SK-N-SH (cell line): Measurements from ENCODE around the gene NEUROD1. TPM values are rescaled to one million over a fixed set of nuclear protein-coding genes. Genes with fewer than 3 reads are reported as not detected.

ENCODE experiments used
- CTCF ChIA-PET: fragments of 300-600, 350-600 bp; formaldehyde crosslinking; extraction: SDS; loops from one replicate; lab custom pipeline; 2021; lab: Yijun Ruan, JAX
- POLR2A ChIA-PET: fragments of 350-600 bp; sonication (Branson Sonifier 250); formaldehyde crosslinking; extraction: SDS; loops from one replicate; lab custom pipeline; 2020; ENCODE audit warnings: antibody characterized with exemption, inconsistent platforms; lab: Yijun Ruan, JAX
- DNase-seq: peaks from one replicate; pipeline ENCODE4 v3.0.0; 2012
- H2AFZ ChIP-seq: fragments of 200-600 bp; sonication (generic); 2 replicates; pipeline ENCODE4 v1.8.1; 2016; ENCODE audit warnings: antibody characterized with exemption, mild to moderate bottlenecking, low read depth
- H3F3A ChIP-seq: fragments of 200-600 bp; sonication (generic); replicated peaks from 2 replicates; pipeline ENCODE3; 2016; ENCODE audit warnings: antibody characterized with exemption, mild to moderate bottlenecking; ENCODE audit not compliant: insufficient read depth
- H3K27ac ChIP-seq, 2 experiments: fragments of 200-500 bp in 1 of 2; fragments of 200-600 bp in 1 of 2; sonication (Bioruptor generic) in 1 of 2; sonication (generic), shearing (Covaris generic) in 1 of 2; 2 replicates each; pipeline versions ENCODE4 v1.5.1 to v1.6.1; 2014 to 2016; ENCODE audit warnings: low read depth in 2 of 2, inconsistent platforms in 1 of 2, low read length in 1 of 2, mild to moderate bottlenecking in 1 of 2, mixed read lengths in 1 of 2
- H3K27me3 ChIP-seq: fragments of 200-600 bp; sonication (generic), shearing (Covaris generic); 2 replicates; pipeline ENCODE4 v1.6.1; 2016; ENCODE audit warnings: mixed run types; ENCODE audit not compliant: insufficient read depth
- H3K36me3 ChIP-seq, 2 experiments: fragments of 200-500 bp in 1 of 2; fragments of 200-600 bp in 1 of 2; sonication (Bioruptor generic) in 1 of 2; sonication (generic) in 1 of 2; replicated peaks in 1 of 2; 2 replicates each; pipeline versions ENCODE3 to v1.5.1; 2014 to 2016; ENCODE audit warnings: low read length in 1 of 2, mild to moderate bottlenecking in 1 of 2; ENCODE audit not compliant: insufficient read depth in 2 of 2, control insufficient read depth in 1 of 2
- H3K4me1 ChIP-seq, 2 experiments: fragments of 200-500 bp in 1 of 2; fragments of 200-600 bp in 1 of 2; sonication (Bioruptor generic) in 1 of 2; sonication (generic), shearing (Covaris generic) in 1 of 2; 2 replicates each; pipeline versions ENCODE4 v1.5.1 to v1.6.1; 2014 to 2016; ENCODE audit warnings: low read depth in 1 of 2, low read length in 1 of 2, mixed run types in 1 of 2; ENCODE audit not compliant: insufficient read depth in 2 of 2, control insufficient read depth in 1 of 2
- H3K4me2 ChIP-seq: fragments of 200-600 bp; sonication (generic), shearing (Covaris generic); 2 replicates; pipeline ENCODE4 v1.6.1; 2017; ENCODE audit warnings: mixed run types
- H3K4me3 ChIP-seq, 2 experiments: fragments of 200-500 bp in 1 of 2; fragments of 200-600 bp in 1 of 2; sonication (Bioruptor generic) in 1 of 2; sonication (generic), shearing (Covaris generic) in 1 of 2; 2 replicates each; pipeline versions ENCODE4 v1.5.1 to v1.8.1; 2014 to 2016; ENCODE audit warnings: low read depth in 2 of 2, inconsistent platforms in 1 of 2, low read length in 1 of 2, mild to moderate bottlenecking in 1 of 2, mixed read lengths in 1 of 2, moderate library complexity in 1 of 2
- H3K79me2 ChIP-seq: fragments of 200-600 bp; sonication (generic); 2 replicates; pipeline ENCODE4 v1.8.1; 2017; ENCODE audit warnings: mild to moderate bottlenecking; ENCODE audit not compliant: insufficient read depth
- H3K9ac ChIP-seq: fragments of 200-600 bp; sonication (generic); 2 replicates; pipeline ENCODE4 v1.6.1; 2017; ENCODE audit warnings: mixed run types
- H3K9me2 ChIP-seq: fragments of 200-600 bp; sonication (generic); 2 replicates; pipeline ENCODE4 v1.6.1; 2017; ENCODE audit warnings: mixed run types
- H3K9me3 ChIP-seq: fragments of 200-600 bp; sonication (generic); 2 replicates; pipeline ENCODE4 v1.6.1; 2017; ENCODE audit warnings: mixed run types, mild to moderate bottlenecking, moderate library complexity
- H4K20me1 ChIP-seq: fragments of 200-600 bp; sonication (generic); 2 replicates; pipeline ENCODE4 v1.6.1; 2017; ENCODE audit warnings: mild to moderate bottlenecking, mixed run types; ENCODE audit not compliant: insufficient read depth
- CHD2 ChIP-seq: fragments of 150-350 bp; IDR thresholded peaks from 2 replicates; pipeline ENCODE4 v1.6.1; 2018; ENCODE audit warnings: low read length; ENCODE audit not compliant: partially characterized antibody
- EP300 ChIP-seq, 2 experiments: IDR thresholded peaks; 2 replicates each; pipeline versions ENCODE4 v1.4.0 to v1.6.1; 2012; ENCODE audit warnings: borderline replicate concordance in 1 of 2, low read depth in 1 of 2, low read length in 1 of 2
- EZH2phosphoT487 ChIP-seq: fragments of 200-600 bp; sonication (generic); IDR thresholded peaks from 2 replicates; pipeline ENCODE4 v1.6.1; 2017; ENCODE audit warnings: low read depth, mixed run types, mild to moderate bottlenecking, antibody characterized with exemption, moderate library complexity, borderline replicate concordance
- JUND ChIP-seq: IDR thresholded peaks from 2 replicates; pipeline ENCODE4 v1.4.0; 2012
- MEF2A ChIP-seq: IDR thresholded peaks from 2 replicates; pipeline ENCODE4 v1.4.0; 2012; ENCODE audit warnings: low read depth, borderline replicate concordance
- MXI1 ChIP-seq: IDR thresholded peaks from 2 replicates; pipeline ENCODE4 v1.6.1; 2012; ENCODE audit warnings: mild to moderate bottlenecking, low read depth, low read length, improper control_type of control experiment
- NRF1 ChIP-seq: IDR thresholded peaks from 2 replicates; pipeline ENCODE4 v1.6.1; 2012; ENCODE audit warnings: low read depth, mild to moderate bottlenecking, low read length
- POLR2AphosphoS5 ChIP-seq: IDR thresholded peaks from 2 replicates; pipeline ENCODE4 v1.6.1; 2012; ENCODE audit warnings: low read depth, low read length
- RAD21 ChIP-seq: IDR thresholded peaks from 2 replicates; pipeline ENCODE4 v1.6.1; 2012; ENCODE audit warnings: mild to moderate bottlenecking, low read length
- RFX5 ChIP-seq: IDR thresholded peaks from 2 replicates; pipeline ENCODE4 v1.6.1; 2012; ENCODE audit warnings: mild to moderate bottlenecking, improper control_type of control experiment, low read length
- SIN3A ChIP-seq: IDR thresholded peaks from 2 replicates; pipeline ENCODE4 v1.6.1; 2012; ENCODE audit warnings: low read depth, mild to moderate bottlenecking, low read length, moderate library complexity, borderline replicate concordance
- SMC3 ChIP-seq: IDR thresholded peaks from 2 replicates; pipeline ENCODE4 v1.6.1; 2012; ENCODE audit warnings: low read depth, low read length, improper control_type of control experiment
- YY1 ChIP-seq: IDR thresholded peaks from 2 replicates; pipeline ENCODE4 v1.4.0; 2012; ENCODE audit warnings: low read depth, mild to moderate bottlenecking
- WGBS: methylation state at CpG from one replicate; pipeline ENCODE4 v1.1.6; 2017; ENCODE audit warnings: low lambda C conversion rate; 5-methylcytosine and 5-hydroxymethylcytosine counted together
- polyA plus RNA-seq, 3 experiments: library from polyadenylated mRNA; depleted of rRNA; stranded (reverse); fragments of >200 nt; gene quantifications; 2 replicates each; pipeline ENCODE4 v1.2.3, GENCODE V29; 2012
- TF ChIP-seq, protein P1 (sequence below): IDR thresholded peaks from 2 replicates; pipeline ENCODE4 v1.4.0; 2012; ENCODE audit warnings: low read depth, borderline replicate concordance
- TF ChIP-seq, protein P2 (sequence below): IDR thresholded peaks from 2 replicates; pipeline ENCODE4 v1.4.0; 2012; ENCODE audit warnings: low read depth
- TF ChIP-seq, protein P3 (sequence below): fragments of 150-350 bp; IDR thresholded peaks from 2 replicates; pipeline ENCODE4 v1.6.1; 2016; ENCODE audit warnings: mild to moderate bottlenecking, low read depth, low read length
- TF ChIP-seq, protein P4 (sequence below): IDR thresholded peaks from 2 replicates; pipeline ENCODE4; 2012
- TF ChIP-seq, protein P5 (sequence below): fragments of 200-600 bp; sonication (generic); IDR thresholded peaks from 2 replicates; pipeline ENCODE4 v1.6.1; 2017; ENCODE audit warnings: antibody characterized with exemption, mild to moderate bottlenecking, moderate library complexity
- TF ChIP-seq, protein P6 (sequence below): fragments of 150-350 bp; IDR thresholded peaks from 2 replicates; pipeline ENCODE4 v1.6.1; 2017; ENCODE audit warnings: antibody characterized with exemption, low read length, low read depth, borderline replicate concordance
- TF ChIP-seq, protein P7 (sequence below): IDR thresholded peaks from 2 replicates; pipeline ENCODE4 v1.4.0; 2012; ENCODE audit warnings: low read depth, borderline replicate concordance

Gene NEUROD1
- polyA plus RNA-seq, 1 of the 3 experiments (the other 2 are of a cell fraction): 0.02 TPM

DNA sequence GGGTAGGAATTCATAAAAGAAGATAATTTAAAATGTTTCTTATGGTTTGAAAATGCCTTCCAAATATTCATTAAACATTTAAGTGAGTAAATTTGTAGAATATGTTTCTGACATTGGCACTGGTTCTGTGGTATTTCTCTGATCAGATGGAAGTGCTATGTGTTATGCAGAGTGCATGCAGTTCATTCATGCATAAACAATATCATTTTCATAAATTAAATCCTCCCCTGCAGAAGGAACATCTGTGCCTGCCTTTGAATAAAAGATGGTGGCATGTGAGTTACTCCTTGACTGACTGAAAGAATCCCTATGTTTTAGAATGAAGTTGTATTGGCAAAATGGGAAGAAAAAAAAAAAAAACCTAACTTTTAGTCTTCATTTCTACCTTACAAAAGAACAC, 5.9 kb downstream of the NEUROD1 start:
- Histone ChIP-seq H2AFZ (no peak overlapping the region), H3K36me3 (no peaks in the 10 kb centered on the region), H3K4me3 (no peak overlapping the region), H3K9me3 (no peaks in the 10 kb centered on the region), H3K27ac (no peak overlapping the region), H3K9me2 (no peaks in the 10 kb centered on the region), H3K79me2 (no peaks in the 10 kb centered on the region)
- CTCF ChIA-PET: interaction anchor here (0.9 kb wide), 1 partner anchor 11 kb away, joined by 3 read pairs; no protein-coding TSS in a partner anchor
- no peak for TF ChIP-seq MEF2A
- TF ChIP-seq YY1: no peak
- TF ChIP-seq RAD21: no peak
- TF ChIP-seq, protein P1, sequence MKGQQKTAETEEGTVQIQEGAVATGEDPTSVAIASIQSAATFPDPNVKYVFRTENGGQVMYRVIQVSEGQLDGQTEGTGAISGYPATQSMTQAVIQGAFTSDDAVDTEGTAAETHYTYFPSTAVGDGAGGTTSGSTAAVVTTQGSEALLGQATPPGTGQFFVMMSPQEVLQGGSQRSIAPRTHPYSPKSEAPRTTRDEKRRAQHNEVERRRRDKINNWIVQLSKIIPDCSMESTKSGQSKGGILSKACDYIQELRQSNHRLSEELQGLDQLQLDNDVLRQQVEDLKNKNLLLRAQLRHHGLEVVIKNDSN: no peak
- TF ChIP-seq NRF1: no peak
- TF ChIP-seq SIN3A: no peak
- TF ChIP-seq, protein P2, sequence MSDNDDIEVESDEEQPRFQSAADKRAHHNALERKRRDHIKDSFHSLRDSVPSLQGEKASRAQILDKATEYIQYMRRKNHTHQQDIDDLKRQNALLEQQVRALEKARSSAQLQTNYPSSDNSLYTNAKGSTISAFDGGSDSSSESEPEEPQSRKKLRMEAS: no peak
- TF ChIP-seq SMC3: no peak
- TF ChIP-seq, all 33 proteins: peak for 0
- Histone ChIP-seq H4K20me1 (no peaks in the 10 kb centered on the region), H3K4me2 (no peak overlapping the region), H3K27me3 (no peaks in the 10 kb centered on the region), H3F3A (peaks cover 3% of the 10 kb centered on the region), H3K4me1 (no peaks in the 10 kb centered on the region; a peak in 2 of 4 replicates), H3K9ac (no peak overlapping the region)
- POLR2A ChIA-PET: no interaction called here
- DNase-seq: no peak

DNA sequence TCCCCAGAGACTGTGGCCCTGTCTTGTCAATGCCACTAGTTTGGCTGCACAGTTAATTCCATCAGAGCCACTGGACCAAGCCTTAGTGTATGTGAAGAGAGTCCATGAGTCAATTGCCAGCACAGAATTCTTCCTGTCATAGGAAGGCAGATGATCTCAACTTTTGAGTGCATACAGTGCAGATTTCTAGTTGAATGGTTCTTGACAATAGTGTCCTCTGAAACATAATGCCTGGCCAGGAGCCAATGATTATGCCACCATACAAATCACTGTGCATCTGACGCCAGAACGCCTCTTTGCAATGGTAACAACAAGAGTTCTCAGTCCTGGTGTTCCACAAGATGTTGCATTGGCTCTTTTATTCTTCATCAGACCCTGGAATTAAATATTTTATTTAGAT, 7.1 kb downstream of the NEUROD1 start:
- H3K4me3 ChIP-seq: no peak overlapping the region
- no peaks in the 10 kb centered on the region for H3K27me3 ChIP-seq
- ChIA-PET POLR2A (no interaction called here), CTCF (no interaction called here)
- H3K4me2 ChIP-seq: no peak overlapping the region
- H3K9ac ChIP-seq: no peak overlapping the region
- no peaks in the 10 kb centered on the region; a peak in 2 of 4 replicates for H3K4me1 ChIP-seq
- H3F3A ChIP-seq: peaks cover 3% of the 10 kb centered on the region
- no peaks in the 10 kb centered on the region for H3K9me2 ChIP-seq
- 29% methylated on average over 2 of the region's 2 CpGs for whole genome bisulfite sequencing
- no peaks in the 10 kb centered on the region for H3K9me3 ChIP-seq
- no peak overlapping the region for H2AFZ ChIP-seq
- H3K36me3 ChIP-seq: no peaks in the 10 kb centered on the region
- H4K20me1 ChIP-seq: no peaks in the 10 kb centered on the region
- DNase-seq: no peak
- H3K79me2 ChIP-seq: no peaks in the 10 kb centered on the region
- no peak overlapping the region for H3K27ac ChIP-seq
- TF ChIP-seq RFX5: no peak
- TF ChIP-seq, protein P3, sequence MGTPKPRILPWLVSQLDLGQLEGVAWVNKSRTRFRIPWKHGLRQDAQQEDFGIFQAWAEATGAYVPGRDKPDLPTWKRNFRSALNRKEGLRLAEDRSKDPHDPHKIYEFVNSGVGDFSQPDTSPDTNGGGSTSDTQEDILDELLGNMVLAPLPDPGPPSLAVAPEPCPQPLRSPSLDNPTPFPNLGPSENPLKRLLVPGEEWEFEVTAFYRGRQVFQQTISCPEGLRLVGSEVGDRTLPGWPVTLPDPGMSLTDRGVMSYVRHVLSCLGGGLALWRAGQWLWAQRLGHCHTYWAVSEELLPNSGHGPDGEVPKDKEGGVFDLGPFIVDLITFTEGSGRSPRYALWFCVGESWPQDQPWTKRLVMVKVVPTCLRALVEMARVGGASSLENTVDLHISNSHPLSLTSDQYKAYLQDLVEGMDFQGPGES: no peak
- TF ChIP-seq, protein P4, sequence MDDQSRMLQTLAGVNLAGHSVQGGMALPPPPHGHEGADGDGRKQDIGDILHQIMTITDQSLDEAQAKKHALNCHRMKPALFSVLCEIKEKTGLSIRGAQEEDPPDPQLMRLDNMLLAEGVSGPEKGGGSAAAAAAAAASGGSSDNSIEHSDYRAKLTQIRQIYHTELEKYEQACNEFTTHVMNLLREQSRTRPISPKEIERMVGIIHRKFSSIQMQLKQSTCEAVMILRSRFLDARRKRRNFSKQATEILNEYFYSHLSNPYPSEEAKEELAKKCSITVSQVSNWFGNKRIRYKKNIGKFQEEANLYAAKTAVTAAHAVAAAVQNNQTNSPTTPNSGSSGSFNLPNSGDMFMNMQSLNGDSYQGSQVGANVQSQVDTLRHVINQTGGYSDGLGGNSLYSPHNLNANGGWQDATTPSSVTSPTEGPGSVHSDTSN: no peak
- TF ChIP-seq JUND: no peak
- TF ChIP-seq, protein P5, sequence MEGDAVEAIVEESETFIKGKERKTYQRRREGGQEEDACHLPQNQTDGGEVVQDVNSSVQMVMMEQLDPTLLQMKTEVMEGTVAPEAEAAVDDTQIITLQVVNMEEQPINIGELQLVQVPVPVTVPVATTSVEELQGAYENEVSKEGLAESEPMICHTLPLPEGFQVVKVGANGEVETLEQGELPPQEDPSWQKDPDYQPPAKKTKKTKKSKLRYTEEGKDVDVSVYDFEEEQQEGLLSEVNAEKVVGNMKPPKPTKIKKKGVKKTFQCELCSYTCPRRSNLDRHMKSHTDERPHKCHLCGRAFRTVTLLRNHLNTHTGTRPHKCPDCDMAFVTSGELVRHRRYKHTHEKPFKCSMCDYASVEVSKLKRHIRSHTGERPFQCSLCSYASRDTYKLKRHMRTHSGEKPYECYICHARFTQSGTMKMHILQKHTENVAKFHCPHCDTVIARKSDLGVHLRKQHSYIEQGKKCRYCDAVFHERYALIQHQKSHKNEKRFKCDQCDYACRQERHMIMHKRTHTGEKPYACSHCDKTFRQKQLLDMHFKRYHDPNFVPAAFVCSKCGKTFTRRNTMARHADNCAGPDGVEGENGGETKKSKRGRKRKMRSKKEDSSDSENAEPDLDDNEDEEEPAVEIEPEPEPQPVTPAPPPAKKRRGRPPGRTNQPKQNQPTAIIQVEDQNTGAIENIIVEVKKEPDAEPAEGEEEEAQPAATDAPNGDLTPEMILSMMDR: no peak
- no peak for TF ChIP-seq NRF1
- TF ChIP-seq MXI1: no peak
- TF ChIP-seq, protein P6, sequence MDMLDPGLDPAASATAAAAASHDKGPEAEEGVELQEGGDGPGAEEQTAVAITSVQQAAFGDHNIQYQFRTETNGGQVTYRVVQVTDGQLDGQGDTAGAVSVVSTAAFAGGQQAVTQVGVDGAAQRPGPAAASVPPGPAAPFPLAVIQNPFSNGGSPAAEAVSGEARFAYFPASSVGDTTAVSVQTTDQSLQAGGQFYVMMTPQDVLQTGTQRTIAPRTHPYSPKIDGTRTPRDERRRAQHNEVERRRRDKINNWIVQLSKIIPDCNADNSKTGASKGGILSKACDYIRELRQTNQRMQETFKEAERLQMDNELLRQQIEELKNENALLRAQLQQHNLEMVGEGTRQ: no peak
- TF ChIP-seq CHD2: no peak
- no peak for TF ChIP-seq EP300 (IDR thresholded peaks at IDR 0.05; ENCODE audit: borderline replicate concordance in 1 of 2, low read depth in 1 of 2, low read length in 1 of 2)
- no peak for TF ChIP-seq SIN3A
- no peak for TF ChIP-seq POLR2AphosphoS5
- TF ChIP-seq, protein P7, sequence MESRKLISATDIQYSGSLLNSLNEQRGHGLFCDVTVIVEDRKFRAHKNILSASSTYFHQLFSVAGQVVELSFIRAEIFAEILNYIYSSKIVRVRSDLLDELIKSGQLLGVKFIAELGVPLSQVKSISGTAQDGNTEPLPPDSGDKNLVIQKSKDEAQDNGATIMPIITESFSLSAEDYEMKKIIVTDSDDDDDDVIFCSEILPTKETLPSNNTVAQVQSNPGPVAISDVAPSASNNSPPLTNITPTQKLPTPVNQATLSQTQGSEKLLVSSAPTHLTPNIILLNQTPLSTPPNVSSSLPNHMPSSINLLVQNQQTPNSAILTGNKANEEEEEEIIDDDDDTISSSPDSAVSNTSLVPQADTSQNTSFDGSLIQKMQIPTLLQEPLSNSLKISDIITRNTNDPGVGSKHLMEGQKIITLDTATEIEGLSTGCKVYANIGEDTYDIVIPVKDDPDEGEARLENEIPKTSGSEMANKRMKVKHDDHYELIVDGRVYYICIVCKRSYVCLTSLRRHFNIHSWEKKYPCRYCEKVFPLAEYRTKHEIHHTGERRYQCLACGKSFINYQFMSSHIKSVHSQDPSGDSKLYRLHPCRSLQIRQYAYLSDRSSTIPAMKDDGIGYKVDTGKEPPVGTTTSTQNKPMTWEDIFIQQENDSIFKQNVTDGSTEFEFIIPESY: no peak
- no peak for TF ChIP-seq EZH2phosphoT487
